OCI-LY3 (cell line): ENCODE results near the gene CCSER2.

Source experiments
- H2AFZ ChIP-seq: fragments of 200-600, 300-600 bp; shearing (Covaris generic); 2 replicates; pipeline ENCODE4 v1.6.0; 2014; ENCODE audit warnings: antibody characterized with exemption, low read depth, low read length
- H3K27ac ChIP-seq: fragments of 200-600, 300-600 bp; sonication (generic); 2 replicates; pipeline ENCODE4 v1.5.1; 2014; ENCODE audit warnings: mild to moderate bottlenecking, low read length, moderate library complexity, mixed read lengths
- H3K27me3 ChIP-seq: fragments of 200-600, 300-600 bp; sonication (generic); 2 replicates; pipeline ENCODE4 v1.6.1; 2014; ENCODE audit warnings: low read depth, low read length, mixed read lengths
- H3K36me3 ChIP-seq: fragments of 200-600, 300-600 bp; sonication (generic); replicated peaks from 2 replicates; pipeline ENCODE3; 2014; ENCODE audit warnings: low read depth, low read length, mixed read lengths
- H3K4me1 ChIP-seq: fragments of 300-600, 200-600 bp; sonication (generic); 2 replicates; pipeline ENCODE4 v1.6.1; 2014; ENCODE audit warnings: low read length, mixed read lengths
- H3K4me2 ChIP-seq: fragments of 200-600, 300-600 bp; sonication (generic); 2 replicates; pipeline ENCODE4 v1.6.1; 2014; ENCODE audit warnings: low read length, mixed read lengths
- H3K4me3 ChIP-seq: fragments of 300-600, 200-600 bp; sonication (generic); 2 replicates; pipeline ENCODE4 v1.5.1; 2014; ENCODE audit warnings: antibody characterized with exemption, mild to moderate bottlenecking, low read length, moderate library complexity
- H3K79me2 ChIP-seq: fragments of 300-600, 200-600 bp; shearing (Covaris generic); 2 replicates; pipeline ENCODE4 v1.6.1; 2014; ENCODE audit warnings: mild to moderate bottlenecking, low read length, mixed read lengths
- H3K9ac ChIP-seq: fragments of 300-600, 200-600 bp; shearing (Covaris generic); 2 replicates; pipeline ENCODE4 v1.6.0; 2014; ENCODE audit warnings: mild to moderate bottlenecking, low read length, moderate library complexity
- H3K9me3 ChIP-seq: fragments of 200-600, 300-600 bp; shearing (Covaris generic); 2 replicates; pipeline ENCODE4 v1.6.1; 2014; ENCODE audit warnings: low read length, mixed read lengths; ENCODE audit not compliant: insufficient read depth
- H4K20me1 ChIP-seq: fragments of 200-600, 300-600 bp; sonication (generic); 2 replicates; pipeline ENCODE4 v1.6.1; 2016; ENCODE audit warnings: low read length, mixed read lengths; ENCODE audit not compliant: insufficient read depth
- EZH2phosphoT487 ChIP-seq: fragments of 200-600 bp; shearing (Covaris generic); IDR thresholded peaks from 2 replicates; pipeline ENCODE4 v1.6.1; 2018; ENCODE audit warnings: antibody characterized with exemption, mixed run types, low read depth
- TF ChIP-seq, protein P1 (sequence below): fragments of 200-600, 300-600 bp; sonication (generic); IDR thresholded peaks from 2 replicates; pipeline ENCODE4 v1.5.1; 2014; ENCODE audit warnings: antibody characterized with exemption, low read length, low read depth

Gene CCSER2

GRCh38 chr10:84308481-84309304, 19.7 kb upstream of the CCSER2 start:
- H3K4me1 ChIP-seq = peaks cover 44% of the 10 kb centered on the region
- H3K4me3 ChIP-seq = peak overlapping the region; percentile 52
- peak overlapping the region; percentile 71 for H3K4me2 ChIP-seq
- no peaks in the 10 kb centered on the region for H3K36me3 ChIP-seq
- H2AFZ ChIP-seq = no peak overlapping the region
- no peaks in the 10 kb centered on the region for H3K9me3 ChIP-seq
- peaks cover 9% of the 10 kb centered on the region for H3K27me3 ChIP-seq
- H4K20me1 ChIP-seq = no peaks in the 10 kb centered on the region
- no peak for TF ChIP-seq EZH2phosphoT487
- TF ChIP-seq, protein P1, sequence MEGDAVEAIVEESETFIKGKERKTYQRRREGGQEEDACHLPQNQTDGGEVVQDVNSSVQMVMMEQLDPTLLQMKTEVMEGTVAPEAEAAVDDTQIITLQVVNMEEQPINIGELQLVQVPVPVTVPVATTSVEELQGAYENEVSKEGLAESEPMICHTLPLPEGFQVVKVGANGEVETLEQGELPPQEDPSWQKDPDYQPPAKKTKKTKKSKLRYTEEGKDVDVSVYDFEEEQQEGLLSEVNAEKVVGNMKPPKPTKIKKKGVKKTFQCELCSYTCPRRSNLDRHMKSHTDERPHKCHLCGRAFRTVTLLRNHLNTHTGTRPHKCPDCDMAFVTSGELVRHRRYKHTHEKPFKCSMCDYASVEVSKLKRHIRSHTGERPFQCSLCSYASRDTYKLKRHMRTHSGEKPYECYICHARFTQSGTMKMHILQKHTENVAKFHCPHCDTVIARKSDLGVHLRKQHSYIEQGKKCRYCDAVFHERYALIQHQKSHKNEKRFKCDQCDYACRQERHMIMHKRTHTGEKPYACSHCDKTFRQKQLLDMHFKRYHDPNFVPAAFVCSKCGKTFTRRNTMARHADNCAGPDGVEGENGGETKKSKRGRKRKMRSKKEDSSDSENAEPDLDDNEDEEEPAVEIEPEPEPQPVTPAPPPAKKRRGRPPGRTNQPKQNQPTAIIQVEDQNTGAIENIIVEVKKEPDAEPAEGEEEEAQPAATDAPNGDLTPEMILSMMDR = no peak
- peak overlapping the region; percentile 86; the same call in 1 of the 2 replicates for H3K27ac ChIP-seq
- no peak overlapping the region for H3K9ac ChIP-seq
- H3K79me2 ChIP-seq = no peaks in the 10 kb centered on the region

DNA sequence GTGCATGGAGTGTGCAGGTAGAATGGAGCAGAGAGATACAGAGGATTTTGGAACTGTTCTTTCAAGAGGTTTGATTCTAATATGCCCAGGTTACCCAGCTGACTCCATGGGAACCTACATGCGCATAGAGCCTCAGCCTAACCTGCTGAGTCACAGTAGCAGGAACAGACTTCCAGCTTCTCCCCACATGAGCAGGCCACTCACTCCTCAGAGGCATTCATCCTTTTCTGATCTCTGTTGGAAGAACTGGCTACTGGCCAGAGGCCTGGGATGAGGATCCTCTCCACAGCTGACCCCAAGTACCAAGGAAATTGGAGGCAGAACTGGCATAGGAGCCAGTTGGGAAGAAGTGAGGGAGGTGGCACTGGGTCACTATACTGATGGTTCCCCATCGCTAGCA, 17.9 kb upstream of the CCSER2 start:
- Histone ChIP-seq H4K20me1 (no peaks in the 10 kb centered on the region), H3K4me3 (no peak overlapping the region), H3K27ac (no peak overlapping the region), H3K36me3 (no peaks in the 10 kb centered on the region), H3K79me2 (no peaks in the 10 kb centered on the region), H3K9me3 (no peaks in the 10 kb centered on the region), H3K9ac (no peak overlapping the region), H2AFZ (no peak overlapping the region), H3K27me3 (peaks cover 9% of the 10 kb centered on the region), H3K4me1 (peaks cover 58% of the 10 kb centered on the region), H3K4me2 (no peak overlapping the region)
- TF ChIP-seq EZH2phosphoT487 = no peak

DNA sequence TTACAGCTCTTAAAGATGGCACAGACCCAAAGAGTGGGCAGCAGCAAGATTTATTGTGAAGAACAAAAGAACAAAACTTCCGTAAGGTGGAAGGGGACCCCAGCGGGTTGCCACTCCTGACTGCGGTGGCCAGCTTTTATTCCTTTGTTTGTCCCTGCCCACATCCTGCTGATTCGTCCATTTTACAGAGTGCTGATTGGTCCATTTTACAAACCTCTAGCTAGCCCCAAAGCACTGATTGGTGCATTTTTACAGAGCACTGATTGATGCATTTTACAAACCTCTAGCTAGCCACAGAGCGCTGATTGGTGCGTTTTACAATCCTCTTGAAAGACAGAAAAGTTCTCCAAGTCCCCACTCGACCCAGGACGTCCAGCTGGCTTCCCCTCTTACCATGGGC, 16.8 kb upstream of the CCSER2 start:
- Histone ChIP-seq H3K4me2 (no peak overlapping the region), H3K27ac (no peak overlapping the region), H3K27me3 (peaks cover 7% of the 10 kb centered on the region; the same call in 1 of the 2 replicates), H3K4me1 (peaks cover 58% of the 10 kb centered on the region), H3K36me3 (no peaks in the 10 kb centered on the region), H3K9me3 (no peaks in the 10 kb centered on the region), H3K9ac (no peak overlapping the region), H2AFZ (no peak overlapping the region), H3K79me2 (no peaks in the 10 kb centered on the region), H4K20me1 (no peaks in the 10 kb centered on the region), H3K4me3 (no peak overlapping the region)
- TF ChIP-seq EZH2phosphoT487 = no peak
- TF ChIP-seq, protein P1 = no peak

DNA sequence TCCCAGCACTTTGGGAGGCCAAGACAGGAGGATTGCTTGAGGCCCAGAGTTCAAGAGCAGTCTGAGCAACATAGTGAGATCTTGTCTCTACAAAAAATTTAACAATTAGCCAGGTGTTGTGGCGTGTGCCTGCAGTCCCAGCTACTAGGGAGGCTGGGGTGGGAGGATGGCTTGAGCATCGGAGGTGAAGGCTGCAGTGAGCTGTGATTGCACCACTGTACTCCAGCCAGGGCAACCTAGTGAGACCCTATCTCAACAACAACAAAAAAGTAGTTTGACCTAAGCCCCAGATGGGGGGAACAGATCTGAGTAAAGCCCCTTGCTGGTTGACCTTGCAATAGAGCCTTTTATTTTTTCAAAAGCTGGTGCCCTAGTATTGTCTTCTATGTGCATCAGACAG, 15.6 kb upstream of the CCSER2 start:
- Histone ChIP-seq H3K4me1 (peaks cover 53% of the 10 kb centered on the region), H3K27ac (no peak overlapping the region), H3K36me3 (no peaks in the 10 kb centered on the region), H3K4me2 (no peak overlapping the region), H3K9ac (no peak overlapping the region), H4K20me1 (no peaks in the 10 kb centered on the region), H2AFZ (no peak overlapping the region), H3K27me3 (peaks cover 7% of the 10 kb centered on the region; the same call in 1 of the 2 replicates), H3K79me2 (no peaks in the 10 kb centered on the region), H3K9me3 (no peaks in the 10 kb centered on the region), H3K4me3 (no peak overlapping the region)
- TF ChIP-seq, protein P1 = no peak
- TF ChIP-seq EZH2phosphoT487 = no peak
